GM23248 (cell line): Measurements from ENCODE around the gene PRIMPOL. TPM values are rescaled to one million over a fixed set of nuclear protein-coding genes. Genes with fewer than 3 reads are reported as not detected.

Experiments
- DNase-seq: peaks from one replicate; pipeline ENCODE4 v3.0.0-alpha.2; 2015
- H2AFZ ChIP-seq: fragments of 200-600 bp; sonication (generic); 2 replicates; pipeline ENCODE4 v1.6.1; 2016; ENCODE audit warnings: antibody characterized with exemption
- H3F3A ChIP-seq: fragments of 200-600 bp; sonication (generic); 2 replicates; pipeline ENCODE4 v1.6.1; 2016; ENCODE audit warnings: mild to moderate bottlenecking, antibody characterized with exemption, mixed run types; ENCODE audit not compliant: insufficient read depth
- H3K27ac ChIP-seq: fragments of 200-600 bp; sonication (generic); 2 replicates; pipeline ENCODE4 v1.5.1; 2016; ENCODE audit warnings: mild to moderate bottlenecking
- H3K27me3 ChIP-seq: fragments of 200-600 bp; sonication (generic); replicated peaks from 2 replicates; pipeline ENCODE4 v1.6.1; 2016; ENCODE audit warnings: mild to moderate bottlenecking; ENCODE audit not compliant: insufficient read depth
- H3K36me3 ChIP-seq: fragments of 200-600 bp; sonication (generic); 2 replicates; pipeline ENCODE4 v1.6.1; 2016; ENCODE audit warnings: low read depth, mild to moderate bottlenecking
- H3K4me1 ChIP-seq: fragments of 200-600 bp; sonication (generic); 2 replicates; pipeline ENCODE4 v1.6.1; 2016; ENCODE audit warnings: mild to moderate bottlenecking; ENCODE audit not compliant: insufficient read depth
- H3K4me2 ChIP-seq: fragments of 200-600 bp; sonication (generic); one replicate; pipeline ENCODE4 v1.6.1; 2016; ENCODE audit warnings: mild to moderate bottlenecking; ENCODE audit not compliant: unreplicated experiment
- H3K4me3 ChIP-seq: fragments of 200-600 bp; sonication (generic); 2 replicates; pipeline ENCODE4 v1.5.1; 2016; ENCODE audit warnings: mild to moderate bottlenecking
- H3K79me2 ChIP-seq: fragments of 200-600 bp; sonication (generic); 2 replicates; pipeline ENCODE4 v1.6.1; 2016; ENCODE audit warnings: mild to moderate bottlenecking; ENCODE audit not compliant: insufficient read depth
- H3K9ac ChIP-seq: fragments of 200-600 bp; sonication (generic); 2 replicates; pipeline ENCODE4 v1.6.1; 2016; ENCODE audit warnings: mild to moderate bottlenecking
- H3K9me2 ChIP-seq: fragments of 200-600 bp; sonication (generic); 2 replicates; pipeline ENCODE4 v1.6.1; 2016; ENCODE audit warnings: mixed run types, mild to moderate bottlenecking, moderate library complexity; ENCODE audit not compliant: insufficient read depth
- H3K9me3 ChIP-seq: fragments of 200-600 bp; sonication (generic); one replicate; pipeline ENCODE4 v1.6.1; 2017; ENCODE audit warnings: low read depth
- H4K20me1 ChIP-seq: fragments of 200-600 bp; sonication (generic); 2 replicates; pipeline ENCODE4 v1.6.0; 2016; ENCODE audit not compliant: insufficient read depth
- EZH2 ChIP-seq: fragments of 200-600 bp; sonication (generic); IDR thresholded peaks from 2 replicates; pipeline ENCODE4 v1.6.1; 2018; ENCODE audit warnings: antibody characterized with exemption, mild to moderate bottlenecking; ENCODE audit not compliant: insufficient read depth, poor library complexity, severe bottlenecking
- EZH2phosphoT487 ChIP-seq: fragments of 200-600 bp; sonication (generic); IDR thresholded peaks from 2 replicates; pipeline ENCODE4 v1.6.1; 2018; ENCODE audit warnings: antibody characterized with exemption, moderate library complexity, mild to moderate bottlenecking, low read depth; ENCODE audit not compliant: insufficient read depth
- WGBS, 2 experiments: methylation state at CpG; one replicate each; pipeline ENCODE4 v1.1.6; 2015 to 2017; ENCODE audit warnings: low lambda C conversion rate in 2 of 2, low coverage in 1 of 2; ENCODE audit errors: missing lambda C conversion rate in 2 of 2; 5-methylcytosine and 5-hydroxymethylcytosine counted together
- in situ Hi-C: fragments of 300-500 bp; cut with MboI; formaldehyde crosslinking; loops from 2 replicates; pipeline ENCODE4 v1.15.0; 2020
- polyA plus RNA-seq: library from polyadenylated mRNA; unstranded; fragments of >200 nt; fragmentation: Nextera tagmentation; extraction: Ambion mirVana; gene quantifications from 2 replicates; pipeline ENCODE4 v1.2.1, GENCODE V29; 2016
- total RNA-seq: library from RNA; depleted of rRNA; stranded (reverse); fragments of >200 nt; shearing (Covaris generic); gene quantifications from 2 replicates; pipeline ENCODE4 v1.2.3, GENCODE V29; 2014

PRIMPOL gene
- total and polyA plus RNA-seq, 2 experiments from 2014 or later, result 15.0 to 16.0 TPM

DNA sequence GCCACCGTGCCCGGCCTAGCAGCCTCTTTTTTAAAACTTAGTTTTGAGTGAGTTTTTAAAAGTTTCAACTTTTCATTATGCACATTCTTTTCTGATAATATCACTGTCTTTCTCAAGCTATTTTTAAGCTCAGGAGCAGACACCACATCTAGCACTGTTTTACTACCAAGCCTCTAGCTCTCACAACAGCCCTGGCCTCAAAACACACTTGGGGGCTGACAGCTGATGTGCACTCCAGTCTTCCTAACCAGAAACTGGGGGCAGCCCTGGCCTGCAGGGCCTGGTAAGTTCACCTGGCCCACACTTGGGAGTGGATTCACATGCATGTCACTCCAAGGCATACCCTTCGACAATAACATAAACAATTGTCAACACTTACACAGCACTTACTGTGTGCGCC lies 50.4 kb downstream of the PRIMPOL start:
- no peak overlapping the region for H3K4me3 ChIP-seq
- no peaks in the 10 kb centered on the region; the same call in 1 of the 2 replicates for H3F3A ChIP-seq
- peak; percentile 14 for DNase-seq
- no peak overlapping the region for H3K9ac ChIP-seq
- no peaks in the 10 kb centered on the region for H4K20me1 ChIP-seq
- 97 to 98% methylated on average over 4 of the region's 4 CpGs for WGBS, 2 experiments
- H2AFZ ChIP-seq, result no peak overlapping the region
- in situ Hi-C loops, result no loop called here
- 0 out of 2 replicates have a peak, but pooled peaks cover under 1% of the 10 kb centered on the region for H3K36me3 ChIP-seq
- H3K9me3 ChIP-seq, result no peaks in the 10 kb centered on the region
- TF ChIP-seq EZH2phosphoT487 (no peak), EZH2 (no peak)
- H3K4me1 ChIP-seq, result peaks cover 5% of the 10 kb centered on the region
- no peak overlapping the region for H3K27ac ChIP-seq
- H3K9me2 ChIP-seq, result no peaks in the 10 kb centered on the region; the same call in 1 of the 2 replicates
- no peaks in the 10 kb centered on the region for H3K79me2 ChIP-seq
- no peak overlapping the region for H3K4me2 ChIP-seq
- H3K27me3 ChIP-seq, result no peaks in the 10 kb centered on the region

DNA sequence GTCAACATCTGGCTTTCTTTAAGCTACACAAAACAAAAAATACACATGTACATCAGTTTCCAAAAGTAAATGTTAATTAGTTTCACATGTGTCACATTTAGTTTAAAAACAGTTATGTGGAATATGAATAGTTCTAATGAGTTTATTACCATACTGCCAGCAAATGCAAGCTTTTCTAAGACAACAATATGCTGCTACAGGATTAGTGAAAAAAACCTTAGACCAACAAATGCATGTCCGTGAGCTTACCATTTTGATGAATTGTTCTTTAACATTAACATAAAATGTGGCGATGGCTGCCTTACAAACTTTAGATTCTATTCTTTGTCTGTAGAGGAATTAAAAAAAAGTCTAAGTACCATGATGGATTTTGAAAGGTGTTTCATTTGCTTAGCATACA lies 52.6 kb downstream of the PRIMPOL start:
- H3K9me3 ChIP-seq, result no peaks in the 10 kb centered on the region
- H3K9me2 ChIP-seq, result no peaks in the 10 kb centered on the region
- no peak overlapping the region for H2AFZ ChIP-seq
- H4K20me1 ChIP-seq, result no peaks in the 10 kb centered on the region
- DNase-seq, result no peak
- no peaks in the 10 kb centered on the region for H3K27me3 ChIP-seq
- no peaks in the 10 kb centered on the region for H3K79me2 ChIP-seq
- H3K27ac ChIP-seq, result no peak overlapping the region
- TF ChIP-seq EZH2 (no peak), EZH2phosphoT487 (no peak)
- H3K9ac ChIP-seq, result no peak overlapping the region
- in situ Hi-C loops, result no loop called here
- no peaks in the 10 kb centered on the region; the same call in 1 of the 2 replicates for H3K36me3 ChIP-seq
- peaks cover 5% of the 10 kb centered on the region for H3K4me1 ChIP-seq
- no peaks in the 10 kb centered on the region; the same call in 1 of the 2 replicates for H3F3A ChIP-seq
- no peak overlapping the region for H3K4me3 ChIP-seq
- 79 to 91% methylated on average over 2 of the region's 2 CpGs for WGBS, 2 experiments
- no peak overlapping the region for H3K4me2 ChIP-seq

DNA sequence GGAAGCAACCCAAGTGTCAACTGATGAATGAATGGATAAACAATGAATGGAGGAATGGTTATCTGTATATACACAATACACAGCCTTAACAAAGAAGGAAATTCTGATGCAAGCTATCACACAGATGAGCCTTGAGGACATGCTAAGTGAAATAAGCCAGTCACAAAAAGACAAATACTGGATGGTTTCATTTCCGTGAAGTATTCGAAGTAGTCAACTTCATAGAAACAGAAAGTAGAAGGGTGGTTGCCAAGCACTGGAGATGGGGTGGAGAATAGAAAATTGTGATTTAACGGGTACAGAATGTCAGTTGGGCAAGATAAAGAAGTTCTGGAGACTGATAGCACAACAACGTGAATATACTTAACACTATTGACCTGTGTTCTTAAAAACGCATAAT lies 56.2 kb downstream of the PRIMPOL start:
- TF ChIP-seq EZH2phosphoT487 (no peak), EZH2 (no peak)
- H3K4me1 ChIP-seq, result no peaks in the 10 kb centered on the region
- H4K20me1 ChIP-seq, result no peaks in the 10 kb centered on the region
- H3K4me2 ChIP-seq, result no peak overlapping the region
- 74 to 76% methylated on average over 5 of the region's 5 CpGs for WGBS, 2 experiments
- no peaks in the 10 kb centered on the region for H3K27me3 ChIP-seq
- H2AFZ ChIP-seq, result no peak overlapping the region
- H3F3A ChIP-seq, result no peaks in the 10 kb centered on the region
- H3K27ac ChIP-seq, result no peak overlapping the region
- no peaks in the 10 kb centered on the region for H3K79me2 ChIP-seq
- H3K9ac ChIP-seq, result no peak overlapping the region
- in situ Hi-C loops, result no loop called here
- H3K36me3 ChIP-seq, result peaks cover 4% of the 10 kb centered on the region; the same call in 1 of the 2 replicates
- no peak overlapping the region for H3K4me3 ChIP-seq
- H3K9me3 ChIP-seq, result no peaks in the 10 kb centered on the region
- H3K9me2 ChIP-seq, result no peaks in the 10 kb centered on the region
- DNase-seq, result no peak

DNA sequence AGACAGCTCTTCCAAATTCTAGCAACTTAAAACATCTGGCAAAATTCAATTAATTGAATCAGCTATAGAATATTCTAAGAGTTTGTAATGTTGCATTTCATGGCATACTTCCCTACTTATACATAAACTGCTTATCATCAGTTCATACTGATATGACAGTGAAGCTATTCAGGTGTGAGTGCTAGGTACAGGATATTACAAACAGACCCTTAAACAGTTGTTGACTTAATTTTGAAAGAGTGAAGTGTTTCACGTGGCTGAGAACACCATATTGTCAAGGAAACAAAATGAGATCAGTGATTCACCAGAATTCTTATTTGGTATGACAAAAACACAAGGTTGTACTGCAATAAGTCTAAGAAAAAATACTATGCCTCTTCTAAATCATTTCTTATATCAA lies 56.9 kb downstream of the PRIMPOL start:
- no peak overlapping the region for H2AFZ ChIP-seq

DNA sequence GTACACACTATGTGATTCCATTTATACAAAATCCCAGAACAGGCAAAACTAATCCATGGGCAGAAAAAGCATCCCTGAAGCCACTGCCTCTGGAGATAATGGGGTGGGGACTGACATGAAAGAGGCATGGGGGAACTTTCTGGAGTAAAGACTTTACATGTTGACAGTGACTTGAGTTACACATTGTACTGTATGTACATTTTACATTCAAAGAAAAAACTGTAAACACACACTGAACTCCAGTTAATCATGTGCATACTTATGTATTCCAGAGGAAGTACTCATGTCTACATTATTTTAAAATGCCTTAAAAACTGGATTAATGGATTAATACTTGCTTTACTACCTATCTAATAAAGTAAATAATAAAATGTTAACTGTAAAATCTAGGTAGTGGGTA lies 62.8 kb downstream of the PRIMPOL start:
- DNase-seq, result no peak

More for the DNA sequence above, 56.9 kb downstream of the PRIMPOL start:
- H3K4me2 ChIP-seq, result no peak overlapping the region
- no peaks in the 10 kb centered on the region for H3K9me3 ChIP-seq
- H3K4me1 ChIP-seq, result no peaks in the 10 kb centered on the region
- WGBS, 2 experiments, result 93 to 100% methylated on average over 1 of the region's 1 CpG
- no peaks in the 10 kb centered on the region for H3K9me2 ChIP-seq
- peaks cover 4% of the 10 kb centered on the region; the same call in 1 of the 2 replicates for H3K36me3 ChIP-seq
- DNase-seq, result no peak
- no peak overlapping the region for H3K9ac ChIP-seq
- no peaks in the 10 kb centered on the region for H3K79me2 ChIP-seq
- H4K20me1 ChIP-seq, result no peaks in the 10 kb centered on the region
- H3F3A ChIP-seq, result no peaks in the 10 kb centered on the region
- in situ Hi-C loops, result no loop called here
- TF ChIP-seq EZH2phosphoT487, result no peak
- no peak for TF ChIP-seq EZH2
- H3K27me3 ChIP-seq, result no peaks in the 10 kb centered on the region
- no peak overlapping the region for H3K27ac ChIP-seq
- H3K4me3 ChIP-seq, result no peak overlapping the region

More for the DNA sequence above, 62.8 kb downstream of the PRIMPOL start:
- Histone ChIP-seq H4K20me1 (no peaks in the 10 kb centered on the region), H3F3A (no peaks in the 10 kb centered on the region), H3K9me2 (no peaks in the 10 kb centered on the region), H3K9me3 (no peaks in the 10 kb centered on the region), H3K4me1 (no peaks in the 10 kb centered on the region), H3K4me2 (no peak overlapping the region), H3K36me3 (0 out of 2 replicates have a peak, but pooled peaks cover 4% of the 10 kb centered on the region), H3K27ac (no peak overlapping the region), H3K9ac (no peak overlapping the region), H2AFZ (no peak overlapping the region), H3K4me3 (no peak overlapping the region), H3K27me3 (no peaks in the 10 kb centered on the region), H3K79me2 (no peaks in the 10 kb centered on the region)
- in situ Hi-C loops, result no loop called here
- TF ChIP-seq EZH2phosphoT487 (no peak), EZH2 (no peak)
